Measurements from ENCODE around the gene C15orf61.

C15orf61 gene

DNA sequence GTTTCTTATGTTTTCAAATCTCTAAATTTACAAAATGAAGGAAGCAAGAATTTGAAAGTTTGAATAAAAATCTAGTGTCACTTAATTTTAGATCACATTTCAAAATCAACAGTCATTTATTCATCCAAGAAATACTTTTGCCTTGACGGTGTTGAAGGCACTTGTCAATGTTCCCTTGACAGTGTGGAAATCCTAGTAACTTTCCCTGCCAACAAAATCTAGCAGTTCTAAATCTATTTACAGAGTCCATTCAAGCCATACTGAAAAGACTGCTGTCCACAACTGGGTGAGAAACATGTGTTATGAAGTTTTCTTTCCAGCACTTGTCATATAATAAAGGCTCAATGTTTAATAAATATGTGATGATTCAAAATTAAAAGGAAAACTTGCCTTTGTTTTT is 12.9 kb downstream of the C15orf61 start:
- no peak overlapping the region for H3K27ac ChIP-seq
- TF ChIP-seq, protein P1, sequence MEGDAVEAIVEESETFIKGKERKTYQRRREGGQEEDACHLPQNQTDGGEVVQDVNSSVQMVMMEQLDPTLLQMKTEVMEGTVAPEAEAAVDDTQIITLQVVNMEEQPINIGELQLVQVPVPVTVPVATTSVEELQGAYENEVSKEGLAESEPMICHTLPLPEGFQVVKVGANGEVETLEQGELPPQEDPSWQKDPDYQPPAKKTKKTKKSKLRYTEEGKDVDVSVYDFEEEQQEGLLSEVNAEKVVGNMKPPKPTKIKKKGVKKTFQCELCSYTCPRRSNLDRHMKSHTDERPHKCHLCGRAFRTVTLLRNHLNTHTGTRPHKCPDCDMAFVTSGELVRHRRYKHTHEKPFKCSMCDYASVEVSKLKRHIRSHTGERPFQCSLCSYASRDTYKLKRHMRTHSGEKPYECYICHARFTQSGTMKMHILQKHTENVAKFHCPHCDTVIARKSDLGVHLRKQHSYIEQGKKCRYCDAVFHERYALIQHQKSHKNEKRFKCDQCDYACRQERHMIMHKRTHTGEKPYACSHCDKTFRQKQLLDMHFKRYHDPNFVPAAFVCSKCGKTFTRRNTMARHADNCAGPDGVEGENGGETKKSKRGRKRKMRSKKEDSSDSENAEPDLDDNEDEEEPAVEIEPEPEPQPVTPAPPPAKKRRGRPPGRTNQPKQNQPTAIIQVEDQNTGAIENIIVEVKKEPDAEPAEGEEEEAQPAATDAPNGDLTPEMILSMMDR (conservative IDR thresholded peaks at IDR 0.05), result no peak

DNA sequence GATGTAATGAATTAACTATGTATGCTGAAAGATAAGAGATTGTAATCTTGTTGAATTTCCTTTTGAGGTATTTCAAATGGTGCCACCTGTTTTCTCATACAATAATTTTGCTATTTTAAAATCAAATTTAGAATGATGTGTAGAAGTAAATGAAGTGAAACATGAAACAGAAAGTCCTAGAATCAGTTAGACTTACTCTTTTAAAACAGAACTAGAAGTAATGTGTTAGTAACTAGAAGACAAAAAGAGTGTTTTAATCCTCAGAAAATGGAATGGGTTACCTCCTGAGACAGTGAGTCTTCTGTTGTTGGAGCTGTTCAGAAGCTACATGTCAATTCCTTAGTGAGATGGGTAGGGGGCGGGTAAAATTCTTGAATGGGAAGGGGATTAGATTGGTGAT is 13.4 kb downstream of the C15orf61 start:
- TF ChIP-seq, protein P1 (conservative IDR thresholded peaks at IDR 0.05), result no peak

DNA sequence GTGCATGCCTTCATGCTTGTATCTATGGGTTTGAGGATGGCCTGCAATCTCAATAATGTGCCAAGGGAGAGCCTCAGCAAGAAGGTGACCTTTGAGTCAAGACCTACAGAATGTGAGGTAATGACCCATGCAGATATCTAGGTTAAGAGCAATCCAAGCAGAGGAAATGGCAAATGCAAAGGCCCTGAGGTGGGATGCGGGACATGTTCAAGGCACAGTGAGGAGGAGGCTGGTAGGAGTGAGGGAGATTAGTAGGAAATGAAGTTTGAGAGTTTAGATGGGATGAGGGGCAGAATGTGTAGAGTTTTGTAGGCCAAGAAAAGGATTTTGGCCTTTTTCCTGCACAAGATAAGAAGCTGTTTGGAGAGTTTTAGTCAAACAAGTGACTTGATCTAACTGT is 16.8 kb downstream of the C15orf61 start:
- TF ChIP-seq, protein P1 (conservative IDR thresholded peaks at IDR 0.05), result no peak

More for the DNA sequence above, 13.4 kb downstream of the C15orf61 start:
- H3K27ac ChIP-seq, result no peak overlapping the region

DNA sequence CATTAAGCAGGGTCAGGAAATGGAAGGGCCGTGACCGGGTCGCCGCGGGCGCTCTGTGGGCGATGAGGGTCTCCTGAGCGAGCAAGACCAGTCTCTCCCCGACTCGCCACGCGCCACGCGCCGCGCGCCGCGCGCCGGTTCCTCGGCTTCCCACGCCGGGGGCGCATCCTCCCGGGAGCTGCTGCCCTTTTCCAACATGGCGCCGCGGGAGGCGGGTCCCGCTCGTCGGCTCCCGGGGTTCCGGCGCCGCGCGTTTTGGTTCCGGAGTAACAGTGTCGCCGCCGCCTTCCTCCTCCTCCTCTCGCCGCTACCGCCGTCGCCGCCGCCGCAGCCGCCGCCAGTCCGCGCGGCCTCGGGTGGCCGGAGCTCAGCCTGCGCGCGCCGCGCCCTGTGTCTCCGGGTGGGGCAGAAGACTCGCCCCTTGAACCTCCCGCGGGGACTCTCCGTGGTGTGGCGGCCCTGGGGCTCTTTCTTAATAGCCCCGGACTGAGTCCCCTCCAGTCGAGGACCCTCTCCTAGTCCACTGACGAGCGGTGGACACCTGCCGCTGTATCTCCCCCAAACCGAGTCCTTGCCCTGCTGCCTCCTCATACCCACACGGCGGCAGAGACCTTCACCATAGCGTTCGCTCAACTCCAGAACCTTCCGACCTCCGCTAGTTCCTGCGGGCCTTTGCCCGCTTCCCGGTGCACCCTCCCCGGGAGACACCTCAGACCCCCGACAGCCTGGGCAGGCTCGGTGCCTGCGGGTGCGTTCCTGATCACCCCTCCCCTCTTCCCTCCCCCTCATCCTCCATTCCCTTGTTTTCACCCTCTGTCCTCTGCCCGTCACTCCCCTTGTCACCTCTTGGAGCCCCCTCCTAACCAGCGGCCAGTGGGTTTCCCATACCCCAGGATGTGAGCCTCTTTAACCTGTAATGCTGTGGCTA is 21.8 kb downstream of the C15orf61 start, which contains the start of gene MAP2K5:
MAP2K5 (plus strand) TSS at position 284 of the 928 bp plus-strand sequence; CDS start at position 917, 633 bp downstream.
- TF ChIP-seq, protein P1 (conservative IDR thresholded peaks at IDR 0.05), result no peak
- peak within 1 kb of the TSS; percentile 95 for H3K27ac ChIP-seq

More for the DNA sequence above, 16.8 kb downstream of the C15orf61 start:
- H3K27ac ChIP-seq, result no peak overlapping the region

DNA sequence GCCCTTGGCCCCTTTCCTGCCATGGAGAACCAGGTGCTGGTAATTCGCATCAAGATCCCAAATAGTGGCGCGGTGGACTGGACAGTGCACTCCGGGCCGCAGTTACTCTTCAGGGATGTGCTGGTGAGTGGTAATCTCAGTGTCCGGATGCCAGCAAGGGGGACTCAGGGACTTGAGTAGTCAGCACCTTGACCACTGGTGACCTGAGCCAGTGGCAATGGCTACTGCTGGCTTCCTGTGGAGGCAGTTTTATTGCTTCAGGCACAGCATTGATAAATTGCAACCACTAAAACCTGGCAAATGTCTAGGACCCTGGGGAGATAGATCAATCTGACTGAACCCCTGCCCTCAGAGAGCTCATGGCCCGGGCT is 22.4 kb downstream of the C15orf61 start:
- peak overlapping the region; percentile 95 for H3K27ac ChIP-seq
- TF ChIP-seq, protein P1 (conservative IDR thresholded peaks at IDR 0.05), result no peak

DNA sequence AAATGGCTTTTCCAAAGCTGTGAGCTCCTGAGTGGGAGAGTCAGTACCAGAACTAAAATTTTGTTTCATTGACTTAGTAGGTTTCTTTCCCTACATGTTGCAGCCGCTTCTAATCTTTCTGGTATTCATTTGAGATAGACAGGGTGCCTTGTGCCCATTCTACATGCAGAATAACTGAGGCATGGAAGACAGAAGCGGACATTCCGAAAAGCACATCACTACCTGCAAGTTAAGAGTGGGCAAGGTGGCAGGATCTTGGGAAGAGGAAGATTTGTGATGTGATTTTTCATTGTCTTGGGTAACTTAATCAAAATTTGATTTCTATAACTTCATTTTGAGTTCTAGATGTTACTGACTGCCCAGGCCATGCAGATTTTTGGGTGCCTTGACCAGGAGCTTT is 23.5 kb downstream of the C15orf61 start:
- TF ChIP-seq, protein P1 (conservative IDR thresholded peaks at IDR 0.05), result no peak
- H3K27ac ChIP-seq, result no peak overlapping the region

DNA sequence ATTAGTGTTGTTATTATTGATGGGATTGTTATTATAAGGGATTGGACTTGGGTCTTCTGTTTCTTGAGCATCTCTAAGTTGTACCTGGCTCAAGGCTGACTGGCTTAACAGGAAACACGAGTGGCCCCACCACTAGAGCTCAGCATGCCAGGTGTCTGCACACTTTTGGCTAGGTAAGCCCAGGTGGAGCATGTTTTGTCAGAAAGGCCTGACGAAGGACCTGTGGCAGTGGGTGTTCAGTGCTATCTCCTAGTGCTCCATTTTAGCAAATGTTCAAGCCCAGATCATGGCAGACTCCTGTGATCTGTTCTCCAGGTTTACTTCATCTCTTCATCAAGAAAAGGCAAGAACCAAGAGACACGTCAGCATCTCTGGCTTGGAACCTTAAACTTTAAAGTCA is 24.9 kb downstream of the C15orf61 start:
- H3K27ac ChIP-seq, result peak overlapping the region; percentile 81
- TF ChIP-seq, protein P1 (conservative IDR thresholded peaks at IDR 0.05), result no peak
